KOPT-K1 (cell line): ENCODE measurements around the gene ST6GALNAC5.

ENCODE experiments used
- H3K27ac ChIP-seq: fragments of 200-600 bp; sonication (generic); 2 replicates; pipeline ENCODE4 v1.5.1; 2016; ENCODE audit warnings: antibody characterized with exemption, mild to moderate bottlenecking, low read depth, low read length; ENCODE audit not compliant: poor library complexity, severe bottlenecking
- H3K36me3 ChIP-seq: fragments of 200-600 bp; sonication (generic); 2 replicates; pipeline ENCODE4 v1.5.1; 2017; ENCODE audit warnings: antibody characterized with exemption, mild to moderate bottlenecking, low read length, moderate library complexity; ENCODE audit not compliant: insufficient read depth
- H3K9me3 ChIP-seq: fragments of 200-600 bp; sonication (generic); 2 replicates; pipeline ENCODE4 v1.5.1; 2017; ENCODE audit warnings: antibody characterized with exemption, low read length, mild to moderate bottlenecking; ENCODE audit not compliant: insufficient read depth, poor library complexity, severe bottlenecking

The ST6GALNAC5 gene

GRCh38 chr1:77027847-77028246 lies 160.6 kb downstream of the ST6GALNAC5 start:
- Histone ChIP-seq H3K36me3 (no peaks in the 10 kb centered on the region), H3K27ac (no peak overlapping the region), H3K9me3 (no peaks in the 10 kb centered on the region)

DNA sequence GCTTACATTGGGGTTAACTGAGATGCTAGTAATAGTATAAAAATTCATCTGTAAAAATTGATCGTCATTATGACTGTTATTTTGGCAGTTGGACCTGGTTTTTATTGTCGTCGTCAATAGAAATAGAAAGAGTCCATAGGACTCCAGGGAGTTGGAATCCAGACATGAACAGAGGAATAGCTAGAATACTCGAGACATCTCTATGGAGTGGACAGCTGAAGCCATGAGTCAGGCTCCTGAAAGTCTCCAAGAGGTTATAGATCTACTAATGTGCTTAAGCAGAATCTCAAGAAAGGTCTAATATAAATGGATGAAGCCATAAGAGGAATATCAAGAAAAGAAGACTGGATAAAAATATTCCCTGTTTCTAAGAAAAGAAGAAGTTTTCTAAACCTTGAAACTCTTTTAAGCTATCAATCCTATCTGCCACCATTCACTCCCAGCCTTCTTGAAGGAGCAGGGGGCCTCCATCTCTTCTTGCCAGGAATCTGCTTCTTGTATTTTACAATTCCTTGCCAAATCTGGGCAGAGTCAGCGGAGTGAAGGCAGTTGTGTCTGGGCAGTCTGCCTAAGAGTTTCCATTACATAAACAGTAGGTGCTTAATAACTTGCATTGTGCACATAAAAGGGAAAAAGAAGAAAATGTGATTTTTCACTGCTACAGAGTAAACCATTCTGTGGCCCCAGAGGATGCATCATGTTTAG lies 163.3 kb downstream of the ST6GALNAC5 start:
- H3K9me3 ChIP-seq = no peaks in the 10 kb centered on the region
- no peak overlapping the region for H3K27ac ChIP-seq
- no peaks in the 10 kb centered on the region for H3K36me3 ChIP-seq

DNA sequence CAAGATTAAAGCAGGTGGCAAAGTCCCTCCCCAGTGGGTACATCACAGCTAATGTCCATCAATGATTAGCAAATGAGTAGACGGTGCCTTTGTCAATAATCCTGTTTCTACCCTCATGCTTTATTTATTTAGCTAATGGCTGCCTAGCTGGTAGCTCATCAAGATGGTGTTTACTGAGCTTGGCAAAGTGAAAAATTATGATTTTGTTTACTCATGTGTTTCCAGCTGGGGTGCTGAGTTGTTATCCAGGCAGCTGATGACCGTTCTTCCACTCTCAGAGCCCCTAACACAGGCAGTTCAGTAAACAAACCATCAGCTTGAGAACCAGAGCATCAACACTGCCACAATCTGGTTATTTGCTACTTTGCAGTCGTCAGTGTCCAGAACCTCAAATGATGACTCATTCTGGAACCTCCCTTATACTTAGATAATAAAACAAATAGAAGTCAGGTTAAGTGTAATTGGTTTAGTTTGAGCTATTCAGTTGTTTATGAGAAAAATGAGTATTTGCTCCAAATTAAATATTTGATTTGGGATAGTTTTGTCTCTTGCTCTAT lies 163.9 kb downstream of the ST6GALNAC5 start:
- Histone ChIP-seq H3K9me3 (no peaks in the 10 kb centered on the region), H3K36me3 (no peaks in the 10 kb centered on the region), H3K27ac (no peak overlapping the region)

- Histone ChIP-seq H3K9me3 (no peaks in the 10 kb centered on the region), H3K36me3 (no peaks in the 10 kb centered on the region), H3K27ac (no peak overlapping the region)
Measured at GRCh38 chr1:77036560-77036959, 169.3 kb downstream of the ST6GALNAC5 start.

DNA sequence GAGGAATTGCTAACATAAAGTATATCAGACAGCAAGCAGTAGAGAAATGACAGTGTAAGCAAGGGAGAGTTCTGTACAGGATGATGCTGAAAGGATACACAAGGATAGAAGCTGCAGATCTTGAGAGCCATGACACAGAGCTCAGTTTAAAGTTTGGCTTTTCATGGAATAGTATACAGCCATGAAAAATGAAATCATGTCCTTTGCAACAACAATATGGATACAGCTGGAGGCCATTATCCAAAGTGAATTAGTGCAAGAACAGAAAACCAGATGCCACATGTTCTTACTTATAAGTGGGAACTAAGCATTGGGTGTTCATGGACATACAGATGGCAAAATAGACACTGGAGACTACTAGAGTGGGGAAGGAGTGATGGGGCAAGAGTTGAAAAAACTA lies 169.8 kb downstream of the ST6GALNAC5 start:
- Histone ChIP-seq H3K27ac (no peak overlapping the region), H3K36me3 (no peaks in the 10 kb centered on the region), H3K9me3 (no peaks in the 10 kb centered on the region)

GRCh38 chr1:77038000-77038399 lies 170.7 kb downstream of the ST6GALNAC5 start:
- no peaks in the 10 kb centered on the region for H3K9me3 ChIP-seq
- no peaks in the 10 kb centered on the region for H3K36me3 ChIP-seq
- no peak overlapping the region for H3K27ac ChIP-seq

DNA sequence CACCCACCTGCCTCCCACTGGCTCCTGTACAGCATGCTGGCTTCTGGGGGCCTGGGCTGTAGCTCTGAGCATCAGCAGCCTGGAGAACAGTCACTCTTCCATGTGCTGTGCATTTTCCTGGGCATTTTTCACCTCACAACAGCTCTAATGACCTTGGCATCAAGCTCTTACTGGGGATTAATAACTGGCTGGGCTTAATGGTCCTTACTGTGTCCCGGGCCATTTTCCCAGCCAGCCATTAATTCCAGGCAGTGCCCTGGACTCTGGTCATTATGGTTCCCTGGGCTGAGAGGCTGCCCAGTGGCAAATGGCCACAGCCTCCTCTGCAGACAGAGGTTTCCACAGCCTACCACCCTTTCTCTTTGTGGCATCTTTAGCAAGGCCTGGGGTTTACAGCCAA lies 171.8 kb downstream of the ST6GALNAC5 start:
- H3K27ac ChIP-seq = no peak overlapping the region
- no peaks in the 10 kb centered on the region for H3K9me3 ChIP-seq
- no peaks in the 10 kb centered on the region for H3K36me3 ChIP-seq

- H3K9me3 ChIP-seq = no peaks in the 10 kb centered on the region
- H3K27ac ChIP-seq = no peak overlapping the region
- H3K36me3 ChIP-seq = no peaks in the 10 kb centered on the region
Measured at GRCh38 chr1:77039739-77040138, 172.5 kb downstream of the ST6GALNAC5 start.

DNA sequence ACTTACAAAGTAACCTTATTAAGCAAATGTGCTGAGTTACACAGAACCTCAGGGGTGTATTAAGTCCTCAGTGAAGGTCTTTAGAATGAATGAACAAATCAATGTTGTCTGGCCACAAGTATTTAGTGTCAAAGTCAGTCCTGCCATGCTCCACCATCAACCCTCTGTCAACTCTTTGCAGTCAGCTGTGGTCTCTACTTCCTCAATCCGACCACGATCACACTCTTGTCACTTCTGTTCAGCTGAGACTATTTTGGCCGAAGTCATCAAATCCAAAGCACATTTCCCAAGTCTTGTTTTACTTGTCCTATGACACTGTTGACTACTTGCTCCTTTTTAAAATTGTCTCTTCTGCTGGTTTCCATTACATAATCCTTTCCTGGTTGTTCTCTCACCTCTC lies 173.5 kb downstream of the ST6GALNAC5 start:
- Histone ChIP-seq H3K9me3 (no peaks in the 10 kb centered on the region), H3K27ac (no peak overlapping the region), H3K36me3 (no peaks in the 10 kb centered on the region)

GRCh38 chr1:77044133-77044849 lies 177.0 kb downstream of the ST6GALNAC5 start:
- Histone ChIP-seq H3K36me3 (no peaks in the 10 kb centered on the region), H3K27ac (no peak overlapping the region), H3K9me3 (no peaks in the 10 kb centered on the region)

GRCh38 chr1:77047575-77047974 lies 180.3 kb downstream of the ST6GALNAC5 start:
- Histone ChIP-seq H3K9me3 (no peaks in the 10 kb centered on the region), H3K36me3 (no peaks in the 10 kb centered on the region), H3K27ac (no peak overlapping the region)

GRCh38 chr1:77047978-77048614 lies 180.8 kb downstream of the ST6GALNAC5 start:
- H3K36me3 ChIP-seq = no peaks in the 10 kb centered on the region
- no peaks in the 10 kb centered on the region for H3K9me3 ChIP-seq
- no peak overlapping the region for H3K27ac ChIP-seq

- no peak overlapping the region for H3K27ac ChIP-seq
- H3K36me3 ChIP-seq = no peaks in the 10 kb centered on the region
- no peaks in the 10 kb centered on the region for H3K9me3 ChIP-seq
Measured at GRCh38 chr1:77048615-77049005, 181.3 kb downstream of the ST6GALNAC5 start.

DNA sequence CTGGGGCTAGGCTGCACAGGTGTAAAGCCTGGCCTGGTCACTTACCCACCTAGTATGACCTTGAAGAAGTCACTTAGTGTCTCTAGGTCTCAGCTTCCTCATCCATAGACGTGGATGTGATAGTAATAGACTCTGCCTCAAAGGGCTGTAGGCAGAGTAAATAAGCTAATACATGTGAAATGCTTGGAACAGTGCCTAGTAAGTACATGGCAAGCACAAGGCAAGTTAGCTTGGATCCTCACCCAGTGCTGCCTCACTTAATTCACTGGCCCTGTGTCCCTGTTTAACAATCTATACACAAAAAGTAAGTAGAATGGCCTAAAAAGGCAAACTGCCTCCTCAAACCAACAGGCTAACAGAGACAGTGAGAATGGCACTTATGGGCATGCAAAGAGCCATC lies 184.1 kb downstream of the ST6GALNAC5 start:
- H3K36me3 ChIP-seq = no peaks in the 10 kb centered on the region
- no peaks in the 10 kb centered on the region for H3K9me3 ChIP-seq

DNA sequence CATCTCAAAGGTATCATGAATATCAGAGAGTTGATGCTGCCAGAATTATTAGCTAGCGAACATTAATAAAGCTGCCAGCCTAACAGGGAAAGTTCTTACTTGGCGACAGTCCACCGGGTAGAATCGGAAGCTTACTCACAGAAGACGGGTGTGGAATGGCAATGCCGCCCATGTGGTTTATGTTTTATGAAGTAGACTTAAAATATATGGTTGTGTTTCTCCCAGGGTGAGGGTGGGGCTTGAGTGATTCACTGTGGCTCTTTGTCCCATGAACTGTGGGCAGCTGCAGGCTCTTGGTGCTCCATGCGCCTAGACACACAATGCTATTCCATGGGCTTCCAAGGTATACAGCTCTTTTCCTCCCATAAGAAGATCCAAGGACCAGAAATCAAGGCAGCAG lies 189.2 kb downstream of the ST6GALNAC5 start:
- Histone ChIP-seq H3K36me3 (no peaks in the 10 kb centered on the region), H3K9me3 (no peaks in the 10 kb centered on the region), H3K27ac (no peak overlapping the region)

More for the DNA sequence above, 184.1 kb downstream of the ST6GALNAC5 start:
- no peak overlapping the region for H3K27ac ChIP-seq
